CD4-positive, alpha-beta T cell (primary cell): Measurements from ENCODE around the gene PMM1. TPM values are rescaled to one million over a fixed set of nuclear protein-coding genes. Genes with fewer than 3 reads are reported as not detected.

Experiments used
- ATAC-seq: fragments of 200-7000 bp; cut with Tn5 transposase; one replicate; pipeline ENCODE4 v1.10.0; 2022; ENCODE audit warnings: mild to moderate bottlenecking; ENCODE audit not compliant: poor library complexity
- CTCF ChIA-PET: fragments of 350-600 bp; sonication (Branson Sonifier 250); formaldehyde crosslinking; loops from one replicate; lab custom pipeline; 2021; ENCODE audit warnings: antibody characterized with exemption, inconsistent platforms; lab: Charles Lee
- POLR2A ChIA-PET: fragments of 350-600 bp; sonication (Branson Sonifier 250); formaldehyde crosslinking; loops from one replicate; lab custom pipeline; 2021; ENCODE audit warnings: antibody characterized with exemption, inconsistent platforms; lab: Charles Lee
- DNase-seq, 14 experiments: peaks; one replicate each; pipeline ENCODE4 v3.0.0-alpha.2; 2013 to 2020; ENCODE audit warnings: mixed read lengths in 2 of 14
- H3K27ac ChIP-seq, 2 donors: one replicate each; pipeline versions ENCODE4 v1.5.1 to v1.7.0; 2013; ENCODE audit warnings: low read length in 2 of 2, low read depth in 1 of 2, mild to moderate bottlenecking in 1 of 2
- H3K27me3 ChIP-seq, 2 experiments: 1 replicate in 1 of 2; 2 replicates in 1 of 2; pipeline versions ENCODE4 v1.6.1 to v1.7.0; 2013; ENCODE audit warnings: low read length in 2 of 2, control low read depth in 1 of 2, mild to moderate bottlenecking in 1 of 2, moderate library complexity in 1 of 2; ENCODE audit not compliant: insufficient read depth in 2 of 2, control insufficient read depth in 1 of 2
- H3K36me3 ChIP-seq: one replicate; pipeline ENCODE4 v1.6.1; 2013; ENCODE audit warnings: low read length, control low read depth; ENCODE audit not compliant: insufficient read depth
- H3K4me1 ChIP-seq: one replicate; pipeline ENCODE4 v1.6.1; 2013; ENCODE audit warnings: low read length, control low read depth; ENCODE audit not compliant: insufficient read depth
- H3K4me3 ChIP-seq: one replicate; pipeline ENCODE4 v1.5.1; 2013; ENCODE audit warnings: mild to moderate bottlenecking, low read length, moderate library complexity
- H3K9me3 ChIP-seq, 2 experiments: 1 replicate in 1 of 2; 2 replicates in 1 of 2; pipeline versions ENCODE4 v1.6.1 to v1.7.0; 2013; ENCODE audit warnings: low read length in 2 of 2, mild to moderate bottlenecking in 2 of 2, control low read depth in 1 of 2, moderate library complexity in 1 of 2; ENCODE audit not compliant: control insufficient read depth in 1 of 2, insufficient read depth in 1 of 2
- H3K27ac Mint-ChIP-seq: one replicate; pipeline ENCODE4 v1.8.0; 2020; ENCODE audit warnings: mixed read lengths
- H3K27me3 Mint-ChIP-seq: one replicate; pipeline ENCODE4 v1.8.0; 2021; ENCODE audit warnings: mixed read lengths
- H3K36me3 Mint-ChIP-seq: one replicate; pipeline ENCODE4 v1.8.0; 2021; ENCODE audit warnings: low read depth, mixed read lengths
- H3K4me1 Mint-ChIP-seq: one replicate; pipeline ENCODE4 v1.8.0; 2021; ENCODE audit warnings: low read depth, mixed read lengths
- H3K4me3 Mint-ChIP-seq: one replicate; pipeline ENCODE4 v1.8.0; 2020; ENCODE audit warnings: mild to moderate bottlenecking, mixed read lengths
- H3K9me3 Mint-ChIP-seq: one replicate; pipeline ENCODE4 v1.8.0; 2020; ENCODE audit warnings: mixed read lengths
- intact Hi-C, 2 experiments: fragments of 100-400 bp; cut with DNase I in 1 of 2; cut with micrococcal nuclease in 1 of 2; formaldehyde crosslinking; loops; one replicate each; pipeline versions ENCODE4 v1.15.1 to v1.9.0; 2023 to 2025; cut with DNase I, micrococcal nuclease
- total RNA-seq, 174 experiments: library from RNA in 2 of 174; stranded (reverse) in 2 of 174; gene quantifications; one replicate each; pipeline ENCODE4 v1.2.3 and lab custom pipeline; 2021 to 2026
- TF ChIP-seq, protein P1 (sequence below): fragments of 200-600 bp; IDR thresholded peaks from one replicate; pipeline ENCODE4 v1.8.0; 2022; ENCODE audit warnings: antibody characterized with exemption, mild to moderate bottlenecking

The PMM1 gene
- total RNA-seq, 2 experiments from 2014 or later, result 24.8 to 25.5 TPM

DNA sequence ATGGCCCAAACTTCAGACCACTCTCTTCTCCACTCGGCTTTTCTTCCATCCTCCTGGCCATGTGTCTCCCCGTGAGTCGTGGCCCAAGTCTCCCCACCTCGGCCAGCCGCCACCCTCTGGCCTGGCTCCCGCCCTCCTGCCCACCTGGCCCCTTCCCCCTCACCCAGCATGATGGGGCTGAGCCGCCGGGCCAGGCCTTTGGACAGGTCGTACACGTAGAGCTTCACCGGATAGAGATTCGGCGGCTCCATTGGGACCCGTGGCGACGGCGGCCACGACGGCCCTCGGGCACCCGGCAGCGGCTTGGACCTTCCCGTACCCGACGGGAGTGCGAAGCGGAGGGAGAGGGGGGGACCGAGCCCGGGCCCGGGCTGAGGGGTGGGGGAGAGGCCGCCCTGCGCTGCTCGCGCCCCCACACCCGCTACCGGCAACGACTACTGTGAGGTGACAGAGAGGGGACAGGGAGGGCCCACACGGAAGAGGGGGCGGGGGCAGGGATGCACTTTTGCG is 31.0 kb upstream of the PMM1 start, which contains the start of gene DESI1:
DESI1 (minus strand) TSS at position 455 of the 510 bp plus-strand sequence; CDS start at position 251, 204 bp downstream.
- DNase-seq (no peak), ATAC-seq (peak; percentile 9)
- ChIA-PET CTCF (interaction anchor here (1.0 to 1.6 kb wide), 3 partner anchors 16 to 47 kb away, joined by 3 to 11 read pairs (median 5); partner anchors contain the start of gene PMM1), POLR2A (interaction anchor here (0.7 to 3.8 kb wide), 22 partner anchors 14 to 470 kb away, joined by 3 to 58 read pairs (median 6); partner anchors contain the start of genes ACO2, CCDC134, NDUFA6 and PHF5A)
- H3K4me3 Mint-ChIP-seq, result peak within 1 kb of the TSS; percentile 95
- Histone ChIP-seq H3K27me3 (no peaks in the 10 kb centered on the region), H3K27ac (peak within 1 kb of the TSS; percentile 95 to 96), H3K4me3 (peak within 1 kb of the TSS; percentile 65), H3K4me1 (peaks cover 39% of the 10 kb centered on the region), H3K9me3 (no peaks in the 10 kb centered on the region), H3K36me3 (peaks cover 22% of the 10 kb centered on the region)
- H3K27ac Mint-ChIP-seq, result peak within 1 kb of the TSS; percentile 98
- peaks cover 36% of the 10 kb centered on the region for H3K36me3 Mint-ChIP-seq
- no peaks in the 10 kb centered on the region for H3K9me3 Mint-ChIP-seq
- H3K27me3 Mint-ChIP-seq, result no peaks in the 10 kb centered on the region
- H3K4me1 Mint-ChIP-seq, result peaks cover 49% of the 10 kb centered on the region
- intact Hi-C loops, result loop anchor here (1.0 to 10.0 kb wide), 7 partner anchors 29 to 766 kb away; partner anchors contain the start of genes POLR3H (in 2 of the 2), ST13 (in 1 of the 2), TOB2 (in 1 of the 2) and XPNPEP3 (in 1 of the 2)
- TF ChIP-seq, protein P1, sequence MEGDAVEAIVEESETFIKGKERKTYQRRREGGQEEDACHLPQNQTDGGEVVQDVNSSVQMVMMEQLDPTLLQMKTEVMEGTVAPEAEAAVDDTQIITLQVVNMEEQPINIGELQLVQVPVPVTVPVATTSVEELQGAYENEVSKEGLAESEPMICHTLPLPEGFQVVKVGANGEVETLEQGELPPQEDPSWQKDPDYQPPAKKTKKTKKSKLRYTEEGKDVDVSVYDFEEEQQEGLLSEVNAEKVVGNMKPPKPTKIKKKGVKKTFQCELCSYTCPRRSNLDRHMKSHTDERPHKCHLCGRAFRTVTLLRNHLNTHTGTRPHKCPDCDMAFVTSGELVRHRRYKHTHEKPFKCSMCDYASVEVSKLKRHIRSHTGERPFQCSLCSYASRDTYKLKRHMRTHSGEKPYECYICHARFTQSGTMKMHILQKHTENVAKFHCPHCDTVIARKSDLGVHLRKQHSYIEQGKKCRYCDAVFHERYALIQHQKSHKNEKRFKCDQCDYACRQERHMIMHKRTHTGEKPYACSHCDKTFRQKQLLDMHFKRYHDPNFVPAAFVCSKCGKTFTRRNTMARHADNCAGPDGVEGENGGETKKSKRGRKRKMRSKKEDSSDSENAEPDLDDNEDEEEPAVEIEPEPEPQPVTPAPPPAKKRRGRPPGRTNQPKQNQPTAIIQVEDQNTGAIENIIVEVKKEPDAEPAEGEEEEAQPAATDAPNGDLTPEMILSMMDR, result no peak

DNA sequence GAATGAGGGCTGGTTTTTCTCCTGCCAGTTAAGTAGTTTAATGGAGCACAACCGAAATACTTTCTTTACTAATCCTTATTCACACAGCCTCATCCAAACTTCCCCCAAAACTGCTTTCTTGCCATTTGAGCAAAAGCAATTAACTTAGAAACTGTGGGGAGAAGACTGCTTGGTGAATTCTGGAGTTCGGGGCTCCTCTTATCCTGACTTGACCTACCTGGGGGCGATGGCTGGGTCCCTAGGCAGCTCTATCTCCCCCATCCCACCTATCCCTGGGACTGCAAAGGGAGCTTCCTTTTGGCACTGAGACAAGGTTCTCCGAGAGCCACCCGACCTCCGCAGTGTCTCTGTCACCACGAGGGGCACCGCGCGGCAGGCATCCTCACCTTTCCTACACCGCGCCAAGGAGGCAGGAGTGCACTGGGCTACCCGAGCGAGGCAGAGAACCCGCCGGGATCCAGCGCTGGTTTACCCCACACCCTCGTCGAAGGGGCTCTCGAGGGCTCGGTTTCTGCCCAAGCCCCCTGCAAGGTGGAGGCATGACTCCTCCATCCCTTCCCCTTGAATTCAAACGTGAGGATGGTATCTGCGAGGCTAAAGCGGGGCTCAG is 30.4 kb upstream of the PMM1 start:
- Mint-ChIP-seq H3K36me3 (peaks cover 31% of the 10 kb centered on the region), H3K9me3 (no peaks in the 10 kb centered on the region), H3K4me1 (peaks cover 49% of the 10 kb centered on the region), H3K27me3 (no peaks in the 10 kb centered on the region), H3K27ac (peak overlapping the region; percentile 98), H3K4me3 (peak overlapping the region; percentile 95)
- no peaks in the 10 kb centered on the region for H3K9me3 ChIP-seq
- H3K36me3 ChIP-seq, result peaks cover 16% of the 10 kb centered on the region
- CTCF ChIA-PET, result interaction anchor here (1.1 to 1.5 kb wide), 2 partner anchors 15 to 30 kb away, joined by 3 to 7 read pairs; partner anchors contain the start of gene PMM1
- intact Hi-C loops, result loop anchor here (1.0 to 10.0 kb wide), 6 partner anchors 29 to 765 kb away; partner anchors contain the start of genes POLR3H (in 2 of the 2), ST13 (in 1 of the 2), TOB2 (in 1 of the 2) and XPNPEP3 (in 1 of the 2)
- POLR2A ChIA-PET, result interaction anchor here (0.9 to 3.8 kb wide), 11 partner anchors 13 to 470 kb away, joined by 3 to 58 read pairs (median 12); partner anchors contain the start of genes ACO2, NDUFA6, PHF5A and PMM1
- TF ChIP-seq, protein P1, result no peak
- ATAC-seq (peak; percentile 13), DNase-seq (peak in 12 of 14 experiments; percentile 11 to 68 (median 38))
- peak overlapping the region; percentile 65 for H3K4me3 ChIP-seq
- H3K27me3 ChIP-seq, result no peaks in the 10 kb centered on the region
- H3K27ac ChIP-seq, result peak overlapping the region; percentile 95
- peaks cover 36% of the 10 kb centered on the region for H3K4me1 ChIP-seq

DNA sequence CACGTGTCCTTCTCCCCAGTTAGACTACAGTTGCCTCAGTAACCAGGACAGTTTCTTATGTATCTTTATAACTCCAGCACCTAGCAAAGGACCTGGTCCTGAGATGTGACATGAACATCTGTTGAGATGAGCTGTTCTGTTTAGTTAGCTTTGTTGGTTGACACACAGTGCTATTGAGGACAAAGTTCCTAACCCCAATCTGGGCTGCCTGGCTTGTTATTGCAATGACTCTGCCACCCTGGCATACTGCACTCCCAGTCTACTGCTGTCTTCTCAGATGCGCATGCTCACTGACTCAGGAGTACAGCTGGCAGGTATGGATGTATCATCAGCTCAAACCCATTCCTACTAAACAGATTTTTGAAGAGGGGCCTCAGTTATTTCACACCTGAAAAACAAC is 23.8 kb upstream of the PMM1 start:
- POLR2A ChIA-PET, result no interaction called here
- Mint-ChIP-seq H3K4me3 (no peak overlapping the region), H3K27ac (no peak overlapping the region)

More for the DNA sequence above, 23.8 kb upstream of the PMM1 start:
- H3K4me3 ChIP-seq, result no peak overlapping the region
- intact Hi-C loops, result no loop called here
- no peaks in the 10 kb centered on the region for H3K9me3 Mint-ChIP-seq
- no peaks in the 10 kb centered on the region for H3K27me3 Mint-ChIP-seq
- H3K36me3 Mint-ChIP-seq, result no peaks in the 10 kb centered on the region
- no peak overlapping the region for H3K27ac ChIP-seq
- no peaks in the 10 kb centered on the region for H3K36me3 ChIP-seq
- TF ChIP-seq, protein P1, result no peak
- DNase-seq (no peak), ATAC-seq (no peak)
- CTCF ChIA-PET, result interaction anchor here (1.6 kb wide), 1 partner anchor 87 kb away, joined by 4 read pairs; no protein-coding TSS in a partner anchor
- H3K4me1 ChIP-seq, result no peaks in the 10 kb centered on the region
- no peaks in the 10 kb centered on the region for H3K9me3 ChIP-seq
- no peaks in the 10 kb centered on the region for H3K27me3 ChIP-seq
- peaks cover 20% of the 10 kb centered on the region for H3K4me1 Mint-ChIP-seq
